ENCODE results near the gene C2orf81. TPM values are rescaled to one million over a fixed set of nuclear protein-coding genes. Genes with fewer than 3 reads are reported as not detected.
A peak's percentile ranks its signal among the peaks of the same experiment; 100 is the strongest.

Gene C2orf81
- total RNA-seq, 6 experiments from 2014 or later, result 0.53 to 2.3 (median 1.4) TPM

- H3K36me3 Mint-ChIP-seq (ENCODE audit: low read depth), result peaks cover 10% of the 10 kb centered on the region
- no peaks in the 10 kb centered on the region; the same call in 1 of the 2 replicates for H3K27me3 Mint-ChIP-seq (ENCODE audit: insufficient read depth)
- H3K4me3 Mint-ChIP-seq, result no peak overlapping the region
- no peak for DNase-seq
- no peak for TF ChIP-seq CTCF (IDR thresholded peaks at IDR 0.05)
- no peak overlapping the region for H3K27ac Mint-ChIP-seq
- H3K9me3 Mint-ChIP-seq, result no peaks in the 10 kb centered on the region
- H3K4me1 Mint-ChIP-seq (ENCODE audit: low read depth), result peaks cover 11% of the 10 kb centered on the region; the same call in 1 of the 2 replicates
These were observed 9.1 kb upstream of the C2orf81 start for GRCh38 chr2:74430502-74430901.

- H3K4me1 Mint-ChIP-seq (ENCODE audit: low read depth), result peaks cover 16% of the 10 kb centered on the region
- peaks cover 14% of the 10 kb centered on the region for H3K36me3 Mint-ChIP-seq (ENCODE audit: low read depth)
- H3K27ac Mint-ChIP-seq, result no peak overlapping the region
- H3K9me3 Mint-ChIP-seq, result no peaks in the 10 kb centered on the region
- H3K27me3 Mint-ChIP-seq (ENCODE audit: insufficient read depth), result no peaks in the 10 kb centered on the region; the same call in 1 of the 2 replicates
- DNase-seq, result no peak
- TF ChIP-seq CTCF (IDR thresholded peaks at IDR 0.05), result no peak
- H3K4me3 Mint-ChIP-seq, result no peak overlapping the region
These were observed 8.3 kb upstream of the C2orf81 start for GRCh38 chr2:74429487-74430451.

- TF ChIP-seq CTCF (IDR thresholded peaks at IDR 0.05), result no peak
- H3K27ac Mint-ChIP-seq, result 0 out of 2 replicates have a peak overlapping the region, but pooled peaks have one; percentile 10
- H3K9me3 Mint-ChIP-seq, result no peaks in the 10 kb centered on the region
- no peak overlapping the region for H3K4me3 Mint-ChIP-seq
- peaks cover 19% of the 10 kb centered on the region for H3K36me3 Mint-ChIP-seq (ENCODE audit: low read depth)
- H3K4me1 Mint-ChIP-seq (ENCODE audit: low read depth), result peaks cover 21% of the 10 kb centered on the region
- no peaks in the 10 kb centered on the region; the same call in 1 of the 2 replicates for H3K27me3 Mint-ChIP-seq (ENCODE audit: insufficient read depth)
- no peak for DNase-seq
These were observed 7.3 kb upstream of the C2orf81 start for GRCh38 chr2:74428675-74429074.

GRCh38 chr2:74427551-74427950 lies 6.1 kb upstream of the C2orf81 start:
- H3K4me1 Mint-ChIP-seq (ENCODE audit: low read depth), result peaks cover 32% of the 10 kb centered on the region
- H3K27ac Mint-ChIP-seq, result peak overlapping the region; percentile 35
- peak; percentile 36 for DNase-seq
- peaks cover 19% of the 10 kb centered on the region for H3K36me3 Mint-ChIP-seq (ENCODE audit: low read depth)
- H3K27me3 Mint-ChIP-seq (ENCODE audit: insufficient read depth), result no peaks in the 10 kb centered on the region; the same call in 1 of the 2 replicates
- no peak overlapping the region for H3K4me3 Mint-ChIP-seq
- H3K9me3 Mint-ChIP-seq, result no peaks in the 10 kb centered on the region
- peak; percentile 23 for TF ChIP-seq CTCF (IDR thresholded peaks at IDR 0.05)

DNA sequence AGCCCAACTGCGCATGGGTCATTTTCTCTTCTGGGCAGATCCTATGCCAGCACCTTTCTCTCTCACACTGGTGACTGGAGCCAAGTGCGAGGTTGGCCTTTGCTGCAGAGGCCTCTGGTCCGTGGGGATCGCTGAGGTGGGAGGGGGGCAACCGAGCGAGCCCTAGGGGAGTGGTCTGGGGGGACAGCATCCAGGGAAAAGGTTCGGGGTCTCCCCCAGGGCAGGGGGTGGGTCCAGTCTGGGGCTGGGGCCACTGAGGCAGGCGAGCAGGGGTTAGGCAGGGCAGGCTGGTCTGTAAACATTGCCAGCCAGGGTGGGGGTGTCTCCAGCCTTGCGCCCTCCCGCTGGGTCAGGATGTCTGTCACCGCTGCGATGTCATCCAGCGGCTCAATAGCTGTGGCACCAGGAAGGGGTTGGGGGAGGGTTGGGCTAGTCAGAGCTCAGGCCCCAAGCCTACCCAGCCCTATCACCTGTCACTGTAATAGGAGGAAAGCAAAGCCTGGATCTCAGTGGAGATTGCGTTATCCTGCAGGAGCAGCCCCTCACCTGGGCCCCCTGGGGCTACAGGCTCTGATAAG lies 4.9 kb upstream of the C2orf81 start:
- peaks cover 19% of the 10 kb centered on the region for H3K36me3 Mint-ChIP-seq (ENCODE audit: low read depth)
- H3K4me3 Mint-ChIP-seq, result no peak overlapping the region
- DNase-seq, result no peak
- H3K4me1 Mint-ChIP-seq (ENCODE audit: low read depth), result peaks cover 40% of the 10 kb centered on the region
- no peaks in the 10 kb centered on the region for H3K9me3 Mint-ChIP-seq
- H3K27me3 Mint-ChIP-seq (ENCODE audit: insufficient read depth), result no peaks in the 10 kb centered on the region; the same call in 1 of the 2 replicates
- no peak overlapping the region for H3K27ac Mint-ChIP-seq
- TF ChIP-seq CTCF (IDR thresholded peaks at IDR 0.05), result no peak
